NCI-H524 (cell line): ENCODE results near the gene MTSS2.
"Not testable (repeated sequence)": the region's sequence is repeated elsewhere in the genome, so short reads cannot be mapped to it uniquely, and the experiment has no call there.

Experiments
- DNase-seq, 2 experiments: peaks; one replicate each; lab custom pipeline; 2025; lab: John Stamatoyannopoulos, UW

The MTSS2 gene

DNA sequence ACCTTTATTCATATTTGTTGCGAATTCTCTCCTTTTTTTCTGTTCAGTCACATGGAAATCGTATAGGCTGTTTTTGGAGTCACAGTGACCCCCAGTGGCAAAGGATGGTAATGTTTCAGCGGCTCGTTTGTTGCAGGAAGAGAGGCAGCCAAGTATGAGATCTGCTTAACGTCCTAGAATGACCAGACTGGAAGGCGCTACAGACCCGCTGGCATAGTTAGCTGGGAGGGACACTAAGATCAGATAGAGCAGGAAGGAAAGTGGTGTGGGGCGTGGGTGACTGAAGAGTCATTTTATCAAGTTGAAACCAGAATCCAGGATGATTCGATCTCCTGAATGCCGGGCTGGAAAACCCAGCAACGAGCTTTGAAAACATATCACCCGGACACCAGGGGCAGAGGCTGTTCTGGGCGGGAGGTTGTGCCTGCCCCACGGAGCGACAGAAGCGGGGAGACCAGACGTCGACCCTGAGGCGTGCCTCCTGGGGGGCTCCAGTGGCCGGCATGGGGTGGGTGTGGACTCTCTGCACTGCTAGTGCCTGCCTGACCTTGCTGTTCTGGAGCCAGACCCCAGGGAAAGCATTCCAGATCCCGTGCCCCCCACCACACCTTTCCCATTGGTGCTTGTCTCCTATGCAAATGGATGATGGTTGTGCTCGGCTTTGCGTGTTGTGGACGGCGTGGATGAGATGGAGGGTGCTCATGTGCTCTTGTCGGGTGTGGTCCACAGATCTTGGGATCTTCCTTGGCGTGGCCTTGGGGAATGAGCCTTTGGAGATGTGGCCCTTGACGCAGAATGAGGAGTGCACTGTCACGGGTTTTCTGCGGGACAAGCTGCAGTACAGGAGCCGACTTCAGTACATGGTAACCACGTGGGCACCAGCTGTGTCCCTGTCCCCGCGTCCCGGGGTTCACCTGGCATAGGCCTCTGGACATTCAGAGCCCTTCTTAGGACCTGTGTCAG lies 31.8 kb downstream of the MTSS2 start:
- DNase-seq = peak; percentile 72 to 86

DNA sequence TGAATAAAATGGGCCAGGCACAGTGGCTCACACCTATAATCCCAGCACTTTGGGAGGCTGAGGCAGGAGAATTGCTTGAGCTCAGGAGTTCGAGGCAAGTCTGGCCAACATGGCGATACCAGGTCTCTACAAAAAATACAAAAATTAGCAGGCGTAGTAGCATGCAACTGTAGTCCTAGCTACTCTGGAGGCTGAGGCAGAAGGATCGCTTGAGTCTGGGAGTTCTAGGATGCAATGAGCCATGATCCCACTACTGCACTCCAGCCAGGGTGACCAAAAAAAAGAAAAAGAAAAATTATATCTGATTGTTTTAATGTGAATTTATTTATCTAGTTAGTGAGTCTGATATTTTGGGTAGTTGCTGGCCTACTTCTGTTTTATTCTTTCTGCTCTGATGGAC lies 32.4 kb downstream of the MTSS2 start:
- DNase-seq = no peak

- no peak for DNase-seq
Measured at GRCh38 chr16:70652322-70652721, 33.5 kb downstream of the MTSS2 start.

GRCh38 chr16:70651524-70651923 lies 34.3 kb downstream of the MTSS2 start:
- DNase-seq = no peak

DNA sequence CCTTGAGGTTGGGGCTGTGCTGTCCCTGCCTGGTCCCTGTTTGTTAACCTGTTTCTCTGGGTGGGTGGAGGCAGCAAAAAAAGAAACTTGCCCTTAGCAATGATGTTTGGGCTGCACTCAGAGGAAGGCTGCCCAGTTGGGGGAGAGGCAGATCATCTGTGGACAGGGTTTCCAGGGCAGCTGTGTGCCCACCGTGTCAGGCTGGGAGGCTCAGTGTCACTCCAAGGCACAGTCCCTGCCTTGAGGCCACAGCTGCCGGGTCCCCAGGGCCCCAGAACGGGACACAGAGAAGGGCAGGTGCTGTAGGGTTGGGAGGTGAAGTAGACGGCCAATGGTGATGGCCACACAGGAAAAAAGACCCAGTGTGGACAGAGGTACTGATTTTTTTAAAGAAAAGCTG lies 35.6 kb downstream of the MTSS2 start:
- no peak for DNase-seq

DNA sequence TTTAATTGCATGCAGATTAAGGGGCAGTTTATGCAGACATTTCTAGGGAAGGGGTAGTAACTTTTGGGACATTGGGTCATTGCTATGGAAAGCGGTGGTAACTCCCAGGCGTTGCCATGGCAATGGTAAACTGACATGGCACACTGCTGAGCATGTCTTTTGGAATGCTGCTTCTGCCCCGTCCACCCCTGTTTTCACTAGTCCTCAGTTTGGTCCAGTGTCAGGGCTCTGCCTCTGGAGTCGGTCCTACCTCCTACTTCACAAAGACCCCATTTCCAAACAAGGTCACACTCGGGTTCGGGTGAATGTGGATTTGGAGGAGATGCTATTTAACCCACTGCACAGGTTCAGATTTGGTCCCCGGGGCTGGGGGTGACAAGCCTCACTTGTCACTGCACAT lies 36.6 kb downstream of the MTSS2 start:
- DNase-seq = no peak

DNA sequence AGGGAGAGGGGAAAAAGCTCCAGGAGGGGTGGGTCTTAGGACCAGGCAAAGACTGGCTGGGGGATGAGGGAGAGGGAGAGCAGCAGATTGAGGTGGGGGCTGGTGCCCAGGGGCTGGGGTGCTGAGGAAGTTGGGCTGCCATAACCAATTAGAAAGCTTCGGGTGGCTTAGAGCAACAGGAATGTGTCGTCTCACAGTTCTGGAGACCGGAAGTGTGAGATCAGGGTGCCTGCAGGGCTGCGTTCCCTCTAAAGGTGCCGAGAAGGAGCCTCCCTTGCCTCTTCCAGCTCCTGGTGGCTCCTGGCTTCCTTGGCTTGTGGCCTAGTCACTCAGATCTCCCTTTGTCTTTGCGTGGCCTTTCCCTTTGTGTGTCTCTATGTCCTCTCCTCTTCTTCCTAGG lies 37.2 kb downstream of the MTSS2 start:
- no peak for DNase-seq

DNA sequence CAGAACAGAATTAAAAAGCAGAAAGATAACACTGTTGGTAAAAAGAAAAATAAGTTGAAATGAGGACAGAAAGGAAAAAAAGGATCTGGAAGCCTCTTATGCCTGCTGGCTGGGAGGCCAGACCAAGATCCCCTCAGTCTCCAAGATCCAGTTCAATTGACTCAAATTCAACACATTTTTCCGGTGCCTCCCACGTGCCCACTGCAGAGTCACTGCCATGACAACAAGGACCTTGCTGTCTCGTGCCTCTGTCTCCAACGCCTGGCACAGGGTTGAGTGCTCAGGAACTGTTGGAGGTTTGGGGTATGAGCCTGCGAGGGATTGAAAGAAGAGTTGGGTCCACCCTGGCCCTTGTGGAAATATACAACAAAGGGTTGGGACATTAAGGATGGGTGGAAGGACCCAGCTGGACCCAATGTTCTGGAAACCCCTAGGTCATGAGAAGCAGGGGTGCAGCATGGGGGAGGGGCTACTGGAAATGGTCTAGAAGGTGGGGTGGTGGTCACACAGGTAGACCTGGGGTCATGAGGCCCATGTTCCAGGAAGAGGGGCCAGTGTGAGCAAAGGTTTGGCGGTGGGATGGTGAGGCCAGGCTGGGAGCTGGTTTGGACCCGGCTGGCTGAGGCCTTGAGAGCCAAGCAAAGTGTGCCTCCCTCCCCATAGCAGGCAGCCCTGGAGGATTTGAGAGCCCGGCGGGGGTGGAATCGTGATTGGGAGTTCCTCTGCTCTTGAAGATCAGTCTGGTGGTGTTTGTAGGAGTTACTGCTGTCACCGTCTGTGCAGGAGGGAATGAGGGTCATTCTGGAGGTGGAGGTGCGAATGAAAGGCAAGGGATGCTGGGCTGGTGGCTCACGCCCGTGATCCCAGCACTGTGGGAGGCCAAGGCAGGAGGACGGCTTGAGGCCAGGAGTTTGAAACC lies 38.2 kb downstream of the MTSS2 start:
- DNase-seq = no peak

GRCh38 chr16:70646260-70647241 lies 39.3 kb downstream of the MTSS2 start, which contains the start of gene IL34:
Gene IL34 (plus strand): TSS chr16:70646559. CDS start chr16:70646948, 389 bp downstream.
- DNase-seq = peak; percentile 69 to 82

DNA sequence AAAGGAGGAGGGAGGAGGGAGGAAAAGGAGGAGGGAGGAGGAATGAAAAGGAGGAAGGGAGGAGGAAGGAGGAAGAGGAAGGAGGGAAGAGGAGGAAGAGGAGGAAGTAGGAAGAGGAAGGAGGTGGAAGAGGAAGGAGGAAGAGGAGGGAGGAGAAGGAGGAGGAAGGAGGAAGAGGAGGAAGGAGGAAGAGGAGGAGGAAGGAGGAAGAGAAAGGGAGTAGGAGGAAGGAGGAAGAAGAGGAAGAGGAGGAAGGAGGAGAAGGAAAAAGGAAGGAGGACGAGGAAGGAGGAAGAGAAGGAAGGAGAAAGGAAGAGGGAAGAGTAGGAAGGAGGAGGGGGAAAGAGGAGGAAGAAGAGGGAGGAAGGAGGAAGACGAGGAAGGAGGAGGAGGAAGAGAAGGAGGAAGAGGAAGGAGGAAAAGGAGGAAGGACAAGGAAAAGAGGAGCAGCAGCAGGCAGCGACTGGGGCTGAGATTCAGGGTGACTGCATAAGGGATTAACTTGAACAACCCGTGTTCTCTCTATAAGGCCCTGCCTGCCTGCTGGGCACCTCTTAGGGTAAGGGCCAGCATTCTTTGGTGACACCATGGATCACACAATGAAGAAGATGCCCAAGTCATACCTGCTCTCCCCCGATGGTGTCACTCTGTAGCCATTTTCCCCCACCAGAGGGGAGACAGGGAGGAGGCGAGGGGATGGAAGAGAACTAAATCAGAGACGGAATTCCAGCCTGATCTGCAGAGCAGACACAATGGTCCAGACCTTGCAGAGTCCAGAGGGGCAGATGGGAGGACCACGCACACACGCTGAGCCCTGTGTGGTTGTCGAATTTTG lies 40.9 kb downstream of the MTSS2 start:
- DNase-seq = peak in 1 of 2 experiments; percentile 24

- not testable (repeated sequence) for DNase-seq
Measured at GRCh38 chr16:70643264-70643663, 42.6 kb downstream of the MTSS2 start.

DNA sequence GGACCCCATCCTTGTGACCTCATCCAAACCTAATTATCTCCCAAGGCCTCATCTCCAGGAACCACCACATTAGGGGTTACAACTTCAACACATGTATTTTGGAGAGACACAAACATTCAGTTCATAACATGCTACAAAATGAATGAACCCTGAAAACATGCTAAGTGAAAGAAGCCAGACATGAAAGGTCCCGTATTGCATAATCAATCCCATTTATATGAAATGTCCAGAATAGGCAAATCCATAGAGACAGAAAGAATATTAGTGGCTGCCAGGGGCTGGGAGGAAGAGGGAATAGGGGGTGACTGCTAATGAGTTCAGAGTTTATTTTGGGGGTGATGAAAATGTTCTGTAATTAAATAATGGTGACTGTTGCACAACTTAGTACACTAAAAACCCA lies 43.2 kb downstream of the MTSS2 start:
- no peak for DNase-seq

GRCh38 chr16:70638814-70639792 lies 46.8 kb downstream of the MTSS2 start:
- no peak for DNase-seq
